Measurements from ENCODE around the gene PAK2.

Gene PAK2

DNA sequence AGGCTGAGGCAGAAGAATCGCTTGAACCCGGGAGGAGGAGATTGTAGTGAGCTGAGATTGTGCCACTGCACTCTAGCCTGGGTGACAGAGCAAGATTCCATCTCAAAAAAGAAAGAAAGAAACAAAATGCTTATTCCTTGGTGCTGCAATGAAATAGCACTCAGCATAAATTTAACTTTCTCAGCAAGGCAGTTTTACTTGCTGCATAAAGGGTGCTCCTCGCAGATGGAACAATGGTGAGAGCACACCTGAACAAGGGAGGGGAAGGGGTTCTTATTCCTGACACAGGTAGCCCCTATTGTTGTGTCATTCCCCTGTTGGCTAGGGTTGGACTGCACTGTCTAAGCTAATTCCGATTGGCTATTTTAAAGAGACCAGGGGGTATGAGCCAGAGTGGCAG lies 17.1 kb downstream of the PAK2 start:
- H3K27ac ChIP-seq: no peak overlapping the region
- no peak for TF ChIP-seq CTCF (conservative IDR thresholded peaks at IDR 0.05)

DNA sequence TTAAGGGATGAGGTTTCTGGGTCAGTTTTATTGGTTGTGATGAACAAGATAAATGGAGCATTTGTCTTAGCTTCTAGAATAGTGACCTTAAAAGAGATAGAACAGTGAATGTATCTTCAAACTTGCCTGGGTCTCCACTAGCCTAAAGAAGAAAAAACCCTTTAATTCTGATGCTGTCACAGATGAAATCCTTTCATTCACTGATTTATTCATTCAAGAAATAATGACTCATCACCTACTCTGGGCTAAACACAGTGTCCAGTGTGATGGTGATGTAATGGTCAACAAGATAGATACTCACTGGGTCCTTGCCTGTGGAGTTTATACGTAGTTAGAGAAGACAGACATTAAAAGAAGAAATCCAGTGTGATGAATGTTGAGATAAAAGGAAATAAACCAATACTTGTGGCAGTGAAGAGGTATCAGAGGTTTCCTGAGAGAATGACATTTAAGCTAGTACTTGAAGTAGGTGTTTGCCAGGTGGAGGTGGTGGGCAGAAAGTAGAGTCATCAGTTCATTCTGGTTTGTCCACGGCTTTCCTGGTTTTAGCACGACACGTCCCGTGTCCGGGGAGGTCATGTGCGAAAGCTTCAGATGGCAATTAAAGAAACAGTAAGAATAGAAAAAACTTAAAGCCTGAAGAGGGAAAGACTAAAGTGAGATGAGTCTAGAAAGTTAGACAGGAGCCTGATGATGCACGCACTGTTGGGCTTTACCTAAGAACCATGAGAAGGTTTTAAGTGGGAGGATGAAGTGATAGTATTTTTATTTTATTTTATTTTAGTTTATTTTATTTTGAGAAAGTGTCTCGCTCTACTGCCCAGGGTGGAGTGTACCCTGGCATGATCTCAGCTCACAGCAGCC lies 18.5 kb downstream of the PAK2 start:
- TF ChIP-seq CTCF (conservative IDR thresholded peaks at IDR 0.05): no peak
- H3K27ac ChIP-seq: no peak overlapping the region

GRCh38 chr3:196763179-196763578 lies 23.5 kb downstream of the PAK2 start:
- no peak for TF ChIP-seq CTCF (conservative IDR thresholded peaks at IDR 0.05)

DNA sequence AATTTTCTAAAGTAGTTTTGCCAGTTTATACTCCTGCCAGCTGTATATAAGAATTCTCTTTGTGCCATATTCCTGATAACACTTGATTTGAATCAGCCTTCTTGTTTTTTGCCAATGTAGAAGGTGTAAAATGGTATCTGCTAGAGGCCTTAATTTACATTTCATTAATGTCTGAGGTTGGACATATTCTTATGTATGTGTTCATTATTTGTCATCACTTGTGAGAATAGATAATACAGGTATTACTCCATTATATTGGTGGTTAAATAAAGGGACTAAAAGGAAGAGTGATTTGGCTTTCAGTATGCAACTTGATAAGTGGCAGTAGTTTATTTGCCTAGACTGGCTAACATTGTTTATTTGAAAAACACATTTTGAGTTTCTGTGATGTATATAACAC lies 25.8 kb downstream of the PAK2 start:
- no peak overlapping the region for H3K27ac ChIP-seq
- no peak for TF ChIP-seq CTCF (conservative IDR thresholded peaks at IDR 0.05)

More at GRCh38 chr3:196763179-196763578, 23.5 kb downstream of the PAK2 start:
- no peak overlapping the region for H3K27ac ChIP-seq

DNA sequence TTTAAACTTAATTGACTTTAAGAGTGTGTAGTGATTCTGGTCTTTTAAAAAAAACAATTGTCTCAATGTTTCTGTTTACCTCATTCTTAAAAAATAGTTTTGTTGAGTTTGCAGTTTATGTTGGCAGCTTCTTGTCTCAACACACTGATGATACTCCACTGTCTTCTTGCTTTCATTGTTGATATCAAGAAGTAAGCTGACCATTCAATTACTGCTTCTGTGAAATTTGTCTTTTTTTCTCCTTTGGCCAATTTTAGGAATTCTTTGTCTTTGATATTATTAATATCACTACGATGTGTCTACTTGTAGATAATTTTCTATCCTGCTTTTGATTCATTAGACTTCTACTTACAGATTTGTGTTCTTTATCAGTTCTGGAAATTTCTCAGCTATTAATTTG lies 31.4 kb downstream of the PAK2 start:
- TF ChIP-seq CTCF (conservative IDR thresholded peaks at IDR 0.05): no peak
- no peak overlapping the region for H3K27ac ChIP-seq

GRCh38 chr3:196772102-196772501 lies 32.4 kb downstream of the PAK2 start:
- no peak overlapping the region for H3K27ac ChIP-seq
- TF ChIP-seq CTCF (conservative IDR thresholded peaks at IDR 0.05): no peak

GRCh38 chr3:196772897-196773296 lies 33.2 kb downstream of the PAK2 start:
- no peak overlapping the region for H3K27ac ChIP-seq
- TF ChIP-seq CTCF (conservative IDR thresholded peaks at IDR 0.05): no peak
